Panc1 (cell line): ENCODE results near the gene AHNAK. TPM values are rescaled to one million over a fixed set of nuclear protein-coding genes. Genes with fewer than 3 reads are reported as not detected.
A peak's percentile ranks its signal among the peaks of the same experiment; 100 is the strongest.

Experiments used
- ATAC-seq: fragments of 200-7000 bp; cut with Tn5 transposase; 2 replicates; pipeline ENCODE4 v1.9.1; 2020; ENCODE audit warnings: mild to moderate bottlenecking, moderate library complexity
- BruUV-seq: library from RNA; stranded (reverse); fragments of 400-500 nt; replicated peaks from 2 replicates; lab custom pipeline; 2021; lab: Mats Ljungman, UMichigan
- CTCF ChIA-PET: fragments of 300-600 bp; sonication (Branson Sonifier 250); formaldehyde crosslinking; loops from one replicate; lab custom pipeline; 2022; ENCODE audit warnings: antibody characterized with exemption; lab: Charles Lee
- POLR2A ChIA-PET: fragments of 300-600 bp; sonication (Branson Sonifier 250); formaldehyde crosslinking; loops from one replicate; lab custom pipeline; 2022; ENCODE audit warnings: antibody characterized with exemption; lab: Charles Lee
- DNase-seq: peaks from one replicate; pipeline ENCODE4 v3.0.0-alpha.2; 2010; ENCODE audit warnings: low read depth, low spot score
- H3K27ac ChIP-seq: 2 replicates; pipeline ENCODE4 v1.5.1; 2011; ENCODE audit warnings: mild to moderate bottlenecking, low read length, inconsistent platforms
- H3K27me3 ChIP-seq: fragments of 200-500 bp; sonication (Bioruptor generic); 2 replicates; pipeline ENCODE4 v1.6.0; 2014; ENCODE audit warnings: low read length, inconsistent platforms; ENCODE audit not compliant: control insufficient read depth, insufficient read depth
- H3K36me3 ChIP-seq: fragments of 200-500 bp; sonication (Bioruptor generic); 2 replicates; pipeline ENCODE4 v1.5.1; 2014; ENCODE audit warnings: inconsistent platforms, mild to moderate bottlenecking, low read length, moderate library complexity; ENCODE audit not compliant: control insufficient read depth, insufficient read depth
- H3K4me1 ChIP-seq: 2 replicates; pipeline ENCODE4 v1.5.1; 2011; ENCODE audit warnings: inconsistent platforms, mild to moderate bottlenecking, low read length, moderate library complexity; ENCODE audit not compliant: control insufficient read depth, insufficient read depth
- H3K4me3 ChIP-seq, 2 experiments: 2 replicates each; pipeline ENCODE4 v1.5.1; 2011 to 2012; ENCODE audit warnings: low read depth in 2 of 2, low read length in 2 of 2, mild to moderate bottlenecking in 2 of 2, inconsistent platforms in 1 of 2, moderate library complexity in 1 of 2
- H3K9me3 ChIP-seq: fragments of 200-500 bp; sonication (Bioruptor generic); 2 replicates; pipeline ENCODE4 v1.5.1; 2014; ENCODE audit warnings: low read depth, mild to moderate bottlenecking, inconsistent platforms, low read length, moderate library complexity; ENCODE audit not compliant: control insufficient read depth, insufficient read depth
- CTCF ChIP-seq: fragments of 450-650 bp; IDR thresholded peaks from 2 replicates; pipeline ENCODE4 v1.5.1; 2017; ENCODE audit warnings: mild to moderate bottlenecking
- POLR2AphosphoS5 ChIP-seq: IDR thresholded peaks from 2 replicates; pipeline ENCODE4 v1.6.1; 2012; ENCODE audit warnings: mild to moderate bottlenecking, low read depth, low read length, moderate library complexity
- SIN3A ChIP-seq: IDR thresholded peaks from 2 replicates; pipeline ENCODE4 v1.6.1; 2012; ENCODE audit warnings: low read depth, mild to moderate bottlenecking, low read length, moderate library complexity, borderline replicate concordance; ENCODE audit not compliant: insufficient read depth
- TCF7L2 ChIP-seq: IDR thresholded peaks from 2 replicates; pipeline ENCODE4 v1.6.1; 2011; ENCODE audit warnings: mild to moderate bottlenecking, low read depth, low read length, inconsistent platforms
- in situ Hi-C: cut with HindIII; loops from 2 replicates; pipeline ENCODE4 v1.10.0; 2016; ENCODE audit warnings: low sequenced_read_pairs, low pct_unique_long_range_greater_than_20kb
- intact Hi-C: fragments of 100-400 bp; cut with micrococcal nuclease; formaldehyde crosslinking; loops from one replicate; pipeline ENCODE4 v1.10.0; 2022; ENCODE audit not compliant: unreplicated experiment
- total RNA-seq: library from RNA; stranded (reverse); gene quantifications from one replicate; pipeline ENCODE4 v1.2.1, GENCODE V29; 2021; ENCODE audit not compliant: unreplicated experiment
- TF ChIP-seq, protein P1 (sequence below), 2 experiments: IDR thresholded peaks; 2 replicates each; pipeline ENCODE4 v1.6.1; 2011 to 2012; ENCODE audit warnings: low read depth in 2 of 2, control low read depth in 1 of 2, low read length in 1 of 2, mild to moderate bottlenecking in 1 of 2, moderate library complexity in 1 of 2; ENCODE audit not compliant: insufficient read depth in 1 of 2

Gene AHNAK
- total RNA-seq, 1 experiment from 2014 or later = 844 TPM

GRCh38 chr11:62482753-62483152 lies 63.9 kb downstream of the AHNAK start:
- no peaks in the 10 kb centered on the region for H3K27me3 ChIP-seq
- no peak overlapping the region for H3K4me3 ChIP-seq
- ChIA-PET POLR2A (no interaction called here), CTCF (no interaction called here)
- in situ Hi-C loops = no loop called here
- TF ChIP-seq CTCF = no peak
- TF ChIP-seq, protein P1, sequence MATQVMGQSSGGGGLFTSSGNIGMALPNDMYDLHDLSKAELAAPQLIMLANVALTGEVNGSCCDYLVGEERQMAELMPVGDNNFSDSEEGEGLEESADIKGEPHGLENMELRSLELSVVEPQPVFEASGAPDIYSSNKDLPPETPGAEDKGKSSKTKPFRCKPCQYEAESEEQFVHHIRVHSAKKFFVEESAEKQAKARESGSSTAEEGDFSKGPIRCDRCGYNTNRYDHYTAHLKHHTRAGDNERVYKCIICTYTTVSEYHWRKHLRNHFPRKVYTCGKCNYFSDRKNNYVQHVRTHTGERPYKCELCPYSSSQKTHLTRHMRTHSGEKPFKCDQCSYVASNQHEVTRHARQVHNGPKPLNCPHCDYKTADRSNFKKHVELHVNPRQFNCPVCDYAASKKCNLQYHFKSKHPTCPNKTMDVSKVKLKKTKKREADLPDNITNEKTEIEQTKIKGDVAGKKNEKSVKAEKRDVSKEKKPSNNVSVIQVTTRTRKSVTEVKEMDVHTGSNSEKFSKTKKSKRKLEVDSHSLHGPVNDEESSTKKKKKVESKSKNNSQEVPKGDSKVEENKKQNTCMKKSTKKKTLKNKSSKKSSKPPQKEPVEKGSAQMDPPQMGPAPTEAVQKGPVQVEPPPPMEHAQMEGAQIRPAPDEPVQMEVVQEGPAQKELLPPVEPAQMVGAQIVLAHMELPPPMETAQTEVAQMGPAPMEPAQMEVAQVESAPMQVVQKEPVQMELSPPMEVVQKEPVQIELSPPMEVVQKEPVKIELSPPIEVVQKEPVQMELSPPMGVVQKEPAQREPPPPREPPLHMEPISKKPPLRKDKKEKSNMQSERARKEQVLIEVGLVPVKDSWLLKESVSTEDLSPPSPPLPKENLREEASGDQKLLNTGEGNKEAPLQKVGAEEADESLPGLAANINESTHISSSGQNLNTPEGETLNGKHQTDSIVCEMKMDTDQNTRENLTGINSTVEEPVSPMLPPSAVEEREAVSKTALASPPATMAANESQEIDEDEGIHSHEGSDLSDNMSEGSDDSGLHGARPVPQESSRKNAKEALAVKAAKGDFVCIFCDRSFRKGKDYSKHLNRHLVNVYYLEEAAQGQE (IDR thresholded peaks at IDR 0.05; ENCODE audit: insufficient read depth in 1 of 2, low read depth in 2 of 2, low read length in 1 of 2) = no peak
- no peak for TF ChIP-seq SIN3A
- no peak for TF ChIP-seq TCF7L2
- no peak for TF ChIP-seq POLR2AphosphoS5
- no peaks in the 10 kb centered on the region for H3K9me3 ChIP-seq
- no TSS peak for BruUV-seq
- ATAC-seq (no peak), DNase-seq (no peak)
- H3K4me1 ChIP-seq = peaks cover 17% of the 10 kb centered on the region
- H3K27ac ChIP-seq = peak overlapping the region; percentile 68; the same call in 1 of the 2 replicates
- intact Hi-C loops = no loop called here
- no peaks in the 10 kb centered on the region for H3K36me3 ChIP-seq

DNA sequence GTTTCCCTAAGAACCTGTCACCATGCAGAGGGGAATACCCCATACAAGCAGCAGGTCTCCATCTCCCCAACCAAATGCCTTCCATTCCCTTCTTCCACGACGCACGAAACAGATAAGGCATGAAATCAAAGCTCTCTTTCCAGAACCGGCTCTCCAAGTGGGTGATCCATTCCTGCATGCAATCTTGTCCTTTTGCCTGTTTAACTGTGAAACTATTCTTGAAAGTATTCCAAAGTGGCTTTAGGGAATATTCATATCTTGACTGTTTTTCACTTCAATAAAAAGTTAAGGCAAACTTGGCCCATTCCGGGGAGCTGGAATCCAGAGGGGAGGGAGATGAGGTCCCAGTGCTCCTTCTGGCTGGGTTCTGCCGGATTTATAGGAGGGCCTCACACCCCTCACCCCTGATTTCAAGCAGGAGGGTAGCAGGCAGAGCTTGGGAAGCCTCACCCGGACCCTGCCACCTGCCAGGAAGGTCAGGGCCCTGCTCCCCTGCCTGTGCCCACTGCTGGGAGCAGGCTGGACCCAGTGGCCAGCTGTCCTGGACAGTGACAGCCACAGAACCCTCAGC lies 66.9 kb downstream of the AHNAK start:
- ATAC-seq (no peak), DNase-seq (no peak)
- H3K4me1 ChIP-seq = peaks cover 17% of the 10 kb centered on the region
- no peaks in the 10 kb centered on the region for H3K36me3 ChIP-seq
- in situ Hi-C loops (no loop called here), intact Hi-C loops (no loop called here)
- no peak overlapping the region for H3K4me3 ChIP-seq
- TF ChIP-seq TCF7L2 = no peak
- TF ChIP-seq SIN3A = no peak
- TF ChIP-seq POLR2AphosphoS5 = no peak
- no peak for TF ChIP-seq CTCF
- TF ChIP-seq, protein P1 (IDR thresholded peaks at IDR 0.05; ENCODE audit: insufficient read depth in 1 of 2, low read depth in 2 of 2, low read length in 1 of 2) = no peak
- H3K27ac ChIP-seq = peak overlapping the region; percentile 82
- CTCF ChIA-PET = no interaction called here
- no peaks in the 10 kb centered on the region for H3K27me3 ChIP-seq
- no TSS peak for BruUV-seq
- POLR2A ChIA-PET = interaction anchor here (0.6 to 0.7 kb wide), 2 partner anchors 135 to 1430 kb away, joined by 3 to 10 read pairs; no protein-coding TSS in a partner anchor
- H3K9me3 ChIP-seq = no peaks in the 10 kb centered on the region
